HG02610 (cell line): Measurements from ENCODE around the gene PARD3.
A peak's percentile ranks its signal among the peaks of the same experiment; 100 is the strongest.
"Not testable (repeated sequence)": the region's sequence is repeated elsewhere in the genome, so short reads cannot be mapped to it uniquely, and the experiment has no call there.

Experiments used
- ATAC-seq: cut with Tn5 transposase; IDR thresholded peaks from one replicate; pipeline ENCODE4 v1.9.1; 2021; ENCODE audit warnings: mild to moderate bottlenecking, moderate library complexity; ENCODE audit not compliant: unreplicated experiment

PARD3 gene

GRCh38 chr10:34655286-34656170 is 159.6 kb downstream of the PARD3 start:
- ATAC-seq: peak; percentile 53

- ATAC-seq: no peak
Measured at GRCh38 chr10:34654211-34654610, 160.9 kb downstream of the PARD3 start.

- no peak for ATAC-seq
Measured at GRCh38 chr10:34653530-34653929, 161.6 kb downstream of the PARD3 start.

- ATAC-seq: no peak
Measured at GRCh38 chr10:34651416-34652195, 163.5 kb downstream of the PARD3 start.

GRCh38 chr10:34650156-34650555 is 164.9 kb downstream of the PARD3 start:
- no peak for ATAC-seq

GRCh38 chr10:34649385-34649784 is 165.7 kb downstream of the PARD3 start:
- no peak for ATAC-seq

- ATAC-seq: no peak
Measured at GRCh38 chr10:34648919-34649318, 166.2 kb downstream of the PARD3 start.

GRCh38 chr10:34647875-34648865 is 166.9 kb downstream of the PARD3 start:
- ATAC-seq: no peak

- no peak for ATAC-seq
Measured at GRCh38 chr10:34647160-34647559, 167.9 kb downstream of the PARD3 start.

- ATAC-seq: no peak
Measured at GRCh38 chr10:34646331-34646730, 168.8 kb downstream of the PARD3 start.

- not testable (repeated sequence) for ATAC-seq
Measured at GRCh38 chr10:34644815-34645214, 170.3 kb downstream of the PARD3 start.

- no peak for ATAC-seq
Measured at GRCh38 chr10:34644224-34644623, 170.9 kb downstream of the PARD3 start.

- ATAC-seq: no peak
Measured at GRCh38 chr10:34643620-34644019, 171.5 kb downstream of the PARD3 start.

- no peak for ATAC-seq
Measured at GRCh38 chr10:34641913-34642558, 173.1 kb downstream of the PARD3 start.

GRCh38 chr10:34641147-34641912 is 173.8 kb downstream of the PARD3 start:
- no peak for ATAC-seq

GRCh38 chr10:34638406-34639054 is 176.6 kb downstream of the PARD3 start:
- ATAC-seq: peak; percentile 49

- peak; percentile 86 for ATAC-seq
Measured at GRCh38 chr10:34637418-34637911, 177.6 kb downstream of the PARD3 start.

- ATAC-seq: no peak
Measured at GRCh38 chr10:34635111-34635510, 180.0 kb downstream of the PARD3 start.

- no peak for ATAC-seq
Measured at GRCh38 chr10:34633374-34633773, 181.7 kb downstream of the PARD3 start.
